NCI-H1436 treated with DMSO at 0.1 percent for 48 hours (cell line): ENCODE results near the gene RAD51B.

Experiments
- DNase-seq: peaks from one replicate; lab custom pipeline; 2025; lab: John Stamatoyannopoulos, UW

RAD51B gene

GRCh38 chr14:68368850-68369249 is 549.3 kb downstream of the RAD51B start:
- no peak for DNase-seq

GRCh38 chr14:68369281-68370056 is 549.9 kb downstream of the RAD51B start:
- no peak for DNase-seq

GRCh38 chr14:68370057-68370360 is 550.4 kb downstream of the RAD51B start:
- DNase-seq, result no peak

- DNase-seq, result no peak
Measured at GRCh38 chr14:68372368-68372767, 552.8 kb downstream of the RAD51B start.

- DNase-seq, result no peak
Measured at GRCh38 chr14:68373124-68373646, 553.6 kb downstream of the RAD51B start.

- DNase-seq, result no peak
Measured at GRCh38 chr14:68373847-68374444, 554.4 kb downstream of the RAD51B start.

GRCh38 chr14:68374682-68375081 is 555.1 kb downstream of the RAD51B start:
- no peak for DNase-seq

- no peak for DNase-seq
Measured at GRCh38 chr14:68375376-68375775, 555.8 kb downstream of the RAD51B start.

GRCh38 chr14:68376067-68376779 is 556.6 kb downstream of the RAD51B start:
- no peak for DNase-seq

GRCh38 chr14:68377006-68377405 is 557.4 kb downstream of the RAD51B start:
- no peak for DNase-seq

GRCh38 chr14:68377459-68377858 is 557.9 kb downstream of the RAD51B start:
- DNase-seq, result no peak

GRCh38 chr14:68379510-68380328 is 560.1 kb downstream of the RAD51B start:
- DNase-seq, result no peak

- no peak for DNase-seq
Measured at GRCh38 chr14:68380329-68380741, 560.8 kb downstream of the RAD51B start.

- DNase-seq, result no peak
Measured at GRCh38 chr14:68384335-68384734, 564.8 kb downstream of the RAD51B start.

GRCh38 chr14:68384881-68385280 is 565.3 kb downstream of the RAD51B start:
- DNase-seq, result no peak

GRCh38 chr14:68386446-68386845 is 566.9 kb downstream of the RAD51B start:
- DNase-seq, result no peak

GRCh38 chr14:68386950-68387779 is 567.6 kb downstream of the RAD51B start:
- DNase-seq, result no peak

GRCh38 chr14:68389943-68390342 is 570.4 kb downstream of the RAD51B start:
- DNase-seq, result no peak

GRCh38 chr14:68390741-68391140 is 571.2 kb downstream of the RAD51B start:
- no peak for DNase-seq

GRCh38 chr14:68391311-68392014 is 571.9 kb downstream of the RAD51B start:
- no peak for DNase-seq
